ENCODE data around the gene STX12.
"Not testable (repeated sequence)": the region's sequence is repeated elsewhere in the genome, so short reads cannot be mapped to it uniquely, and the experiment has no call there.

STX12 gene

GRCh38 chr1:27776276-27776675, 3.3 kb downstream of the STX12 start:
- not testable (repeated sequence) for DNase-seq

- no peak for DNase-seq
These were observed 5.0 kb downstream of the STX12 start for GRCh38 chr1:27778056-27778455.

- DNase-seq: no peak
These were observed 6.1 kb downstream of the STX12 start for GRCh38 chr1:27779122-27779521.

- DNase-seq: no peak
These were observed 9.9 kb downstream of the STX12 start for GRCh38 chr1:27782950-27783349.

GRCh38 chr1:27784700-27785099, 11.7 kb downstream of the STX12 start:
- DNase-seq: no peak

GRCh38 chr1:27785781-27786455, 12.9 kb downstream of the STX12 start:
- DNase-seq: peak; percentile 18

- DNase-seq: peak; percentile 39
These were observed 14.9 kb downstream of the STX12 start for GRCh38 chr1:27787895-27788294.

GRCh38 chr1:27789540-27790041, 16.6 kb downstream of the STX12 start:
- peak; percentile 79 for DNase-seq

- not testable (repeated sequence) for DNase-seq
These were observed 17.3 kb downstream of the STX12 start for GRCh38 chr1:27790270-27790669.

- DNase-seq: no peak
These were observed 22.6 kb downstream of the STX12 start for GRCh38 chr1:27795601-27796000.

- DNase-seq: no peak
These were observed 31.8 kb downstream of the STX12 start for GRCh38 chr1:27804791-27805190.

GRCh38 chr1:27806758-27807157, 33.7 kb downstream of the STX12 start:
- no peak for DNase-seq

GRCh38 chr1:27807385-27807784, 34.4 kb downstream of the STX12 start:
- DNase-seq: no peak

- not testable (repeated sequence) for DNase-seq
These were observed 35.1 kb downstream of the STX12 start for GRCh38 chr1:27808131-27808530.

GRCh38 chr1:27809883-27810282, 36.9 kb downstream of the STX12 start:
- no peak for DNase-seq

GRCh38 chr1:27811741-27812500, 38.9 kb downstream of the STX12 start:
- no peak for DNase-seq

GRCh38 chr1:27816921-27817630, 44.1 kb downstream of the STX12 start:
- no peak for DNase-seq

GRCh38 chr1:27821761-27822315, 48.8 kb downstream of the STX12 start:
- no peak for DNase-seq

GRCh38 chr1:27823784-27824183, 50.8 kb downstream of the STX12 start:
- DNase-seq: no peak

- DNase-seq: no peak
These were observed 51.4 kb downstream of the STX12 start for GRCh38 chr1:27824411-27824810.

GRCh38 chr1:27829339-27829960, 56.4 kb downstream of the STX12 start:
- not testable (repeated sequence) for DNase-seq

GRCh38 chr1:27830621-27831440, 57.8 kb downstream of the STX12 start, which contains the start of gene PPP1R8:
PPP1R8 (plus strand) TSS chr1:27830782; CDS start chr1:27830836, 54 bp downstream.
- DNase-seq: peak; percentile 98

Data from hematopoietic multipotent progenitor cell treated with erythropoietin and hydrocortisone succinate and interleukin-3 and kit ligand, for 6 days (in vitro differentiated cells).